ENCODE results near the gene CNTN1. TPM values are rescaled to one million over a fixed set of nuclear protein-coding genes. Genes with fewer than 3 reads are reported as not detected.

CNTN1 gene
- total and polyA plus RNA-seq, 2 of the 8 experiments (the other 6 are each of a cell fraction or from before 2014, with no cell fraction given): 7.2 to 21.8 TPM

DNA sequence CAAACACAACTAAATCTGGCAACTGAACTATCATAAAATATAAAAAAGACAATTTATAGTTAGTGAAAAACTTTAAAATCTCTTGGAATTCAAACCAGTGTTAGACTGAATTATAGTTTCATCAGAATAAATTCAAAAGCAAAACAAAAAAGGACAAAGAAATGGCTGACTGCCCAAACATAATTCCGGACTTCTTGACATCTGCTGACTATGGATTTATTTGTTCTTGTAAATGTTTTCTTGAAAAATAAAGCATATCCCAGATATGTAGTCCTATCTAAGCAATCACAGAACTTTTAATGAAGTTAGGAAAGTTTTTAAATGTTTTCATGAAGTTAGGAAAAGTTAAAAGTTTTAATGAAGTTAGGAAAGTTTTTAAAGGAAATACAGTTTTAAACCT, 45.8 kb upstream of the CNTN1 start:
- H3K23me2 ChIP-seq (ENCODE audit: low read depth, low read length): no peaks in the 10 kb centered on the region
- H3K27me3 ChIP-seq (replicated peaks in 1 of 4; ENCODE audit: control insufficient read depth in 3 of 4, extremely low read depth in 1 of 4, insufficient read depth in 3 of 4, low read length in 3 of 4): peaks cover 0 to 1% (median 0%) of the 10 kb centered on the region in 4 experiments; a peak in 1 of 7 replicates
- no peak overlapping the region for H2BK15ac ChIP-seq (ENCODE audit: low read length)
- H3K9me3 ChIP-seq (ENCODE audit: insufficient read depth in 2 of 2, low read depth in 1 of 2, low read length in 1 of 2): peaks cover 9 to 16% of the 10 kb centered on the region in 2 experiments; a peak in 3 of 4 replicates
- H4K91ac ChIP-seq (replicated peaks; ENCODE audit: insufficient read length, low read length): no peak overlapping the region
- no peak overlapping the region for H2AK5ac ChIP-seq (ENCODE audit: low read depth, low read length)
- DNase-seq (ENCODE audit: low read depth in 1 of 2, low spot score in 2 of 2): no peak
- H3K23ac ChIP-seq (ENCODE audit: insufficient read length): no peak overlapping the region
- H3K4me2 ChIP-seq (ENCODE audit: insufficient read depth in 1 of 2, low read depth in 2 of 2, low read length in 2 of 2): no peak overlapping the region
- no peak overlapping the region for H4K8ac ChIP-seq (ENCODE audit: extremely low read depth, insufficient read depth, low read length)
- H3K18ac ChIP-seq (ENCODE audit: extremely low read depth, low read length): no peak overlapping the region
- 91% methylated on average over 1 of the region's 1 CpG; no CpG with 5 or more reads in 1 of the 2 experiments for WGBS, 2 experiments (ENCODE audit: extremely low coverage in 1 of 2, insufficient coverage in 1 of 2, insufficient read length in 1 of 2, insufficient replicate concordance in 2 of 2, low coverage in 1 of 2, low lambda C conversion rate in 2 of 2, missing lambda C conversion rate in 1 of 2)
- H3K9ac ChIP-seq (replicated peaks in 1 of 4; ENCODE audit: extremely low read depth in 1 of 4, low read depth in 3 of 4, low read length in 3 of 4): no peak overlapping the region
- H3K4me1 ChIP-seq (replicated peaks in 1 of 4; ENCODE audit: control insufficient read depth in 3 of 4, insufficient read depth in 4 of 4, low read length in 3 of 4): peaks cover 0 to 6% (median 3%) of the 10 kb centered on the region in 4 experiments; a peak in 4 of 7 replicates
- H2BK12ac ChIP-seq (ENCODE audit: low read depth, low read length): no peak overlapping the region
- no peaks in the 10 kb centered on the region for H4K20me1 ChIP-seq (replicated peaks in 1 of 2; ENCODE audit: control insufficient read depth in 1 of 2, insufficient read depth in 2 of 2, low read length in 2 of 2)
- no peaks in the 10 kb centered on the region for H3K79me1 ChIP-seq (ENCODE audit: low read depth, low read length)
- H2BK20ac ChIP-seq (ENCODE audit: low read length): no peak overlapping the region
- no peak overlapping the region for H3K4me3 ChIP-seq (ENCODE audit: extremely low read depth in 1 of 4, insufficient read depth in 2 of 4, low read depth in 3 of 4, low read length in 4 of 4)
- no peak for TF ChIP-seq RXRA (IDR thresholded peaks at IDR 0.05; ENCODE audit: insufficient read depth, low read depth, low read length)
- no peak for TF ChIP-seq SIRT6 (IDR thresholded peaks at IDR 0.05; ENCODE audit: low read length)
- TF ChIP-seq POLR2A (IDR thresholded peaks at IDR 0.05; ENCODE audit: control extremely low read depth in 1 of 2, low read depth in 2 of 2, low read length in 2 of 2): no peak
- no peak for TF ChIP-seq TCF12 (IDR thresholded peaks at IDR 0.05; ENCODE audit: low read depth, low read length)
- no peak for TF ChIP-seq NANOG (IDR thresholded peaks at IDR 0.05; ENCODE audit: insufficient read depth, low read depth, low read length, poor library complexity, severe bottlenecking)
- TF ChIP-seq RNF2 (IDR thresholded peaks at IDR 0.05; ENCODE audit: borderline replicate concordance, low read depth, low read length, missing control alignments, poor library complexity, severe bottlenecking): no peak
- TF ChIP-seq MAX (IDR thresholded peaks at IDR 0.05): no peak
- no peak for TF ChIP-seq POLR2AphosphoS5 (IDR thresholded peaks at IDR 0.05; ENCODE audit: low read depth, low read length)
- TF ChIP-seq, protein P1, sequence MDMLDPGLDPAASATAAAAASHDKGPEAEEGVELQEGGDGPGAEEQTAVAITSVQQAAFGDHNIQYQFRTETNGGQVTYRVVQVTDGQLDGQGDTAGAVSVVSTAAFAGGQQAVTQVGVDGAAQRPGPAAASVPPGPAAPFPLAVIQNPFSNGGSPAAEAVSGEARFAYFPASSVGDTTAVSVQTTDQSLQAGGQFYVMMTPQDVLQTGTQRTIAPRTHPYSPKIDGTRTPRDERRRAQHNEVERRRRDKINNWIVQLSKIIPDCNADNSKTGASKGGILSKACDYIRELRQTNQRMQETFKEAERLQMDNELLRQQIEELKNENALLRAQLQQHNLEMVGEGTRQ (IDR thresholded peaks at IDR 0.05; ENCODE audit: low read length): no peak
- no peak overlapping the region for H3K27ac ChIP-seq (ENCODE audit: low read depth, low read length)
- no peak for FAIRE-seq
- no peak overlapping the region for H2AFZ ChIP-seq (ENCODE audit: low read length)
- peaks cover 0 to 3% (median 0%) of the 10 kb centered on the region in 4 experiments; a peak in 2 of 8 replicates for H3K36me3 ChIP-seq (ENCODE audit: control insufficient read depth in 2 of 4, insufficient read depth in 4 of 4, low read length in 3 of 4)
- POLR2A ChIA-PET (ENCODE audit: partially characterized antibody): no interaction called here
- H4K5ac ChIP-seq (ENCODE audit: insufficient read length, low read depth, low read length): no peak overlapping the region
- no peak overlapping the region for H3K4ac ChIP-seq (replicated peaks; ENCODE audit: insufficient read length, low read depth, low read length)
- H2BK5ac ChIP-seq (ENCODE audit: low read depth, low read length): no peak overlapping the region
- H3K14ac ChIP-seq (ENCODE audit: insufficient read length): no peak overlapping the region
- H3K79me2 ChIP-seq (ENCODE audit: control insufficient read depth in 1 of 2, insufficient read depth in 2 of 2, low read length in 2 of 2): no peaks in the 10 kb centered on the region
- CTCF ChIA-PET (ENCODE audit: partially characterized antibody): no interaction called here
- no peak overlapping the region for H3K56ac ChIP-seq (replicated peaks; ENCODE audit: insufficient read length, low read depth, low read length)
- no peak overlapping the region for H2BK120ac ChIP-seq (replicated peaks; ENCODE audit: low read depth, low read length)

Data from H1 (cell line).